Amniotic stem cell (primary cell): Measurements from ENCODE around the gene HPCAL1.
"Not testable (repeated sequence)": the region's sequence is repeated elsewhere in the genome, so short reads cannot be mapped to it uniquely, and the experiment has no call there.

Experiments used
- DNase-seq: peaks from one replicate; lab custom pipeline; 2025; lab: John Stamatoyannopoulos, UW

Gene HPCAL1

DNA sequence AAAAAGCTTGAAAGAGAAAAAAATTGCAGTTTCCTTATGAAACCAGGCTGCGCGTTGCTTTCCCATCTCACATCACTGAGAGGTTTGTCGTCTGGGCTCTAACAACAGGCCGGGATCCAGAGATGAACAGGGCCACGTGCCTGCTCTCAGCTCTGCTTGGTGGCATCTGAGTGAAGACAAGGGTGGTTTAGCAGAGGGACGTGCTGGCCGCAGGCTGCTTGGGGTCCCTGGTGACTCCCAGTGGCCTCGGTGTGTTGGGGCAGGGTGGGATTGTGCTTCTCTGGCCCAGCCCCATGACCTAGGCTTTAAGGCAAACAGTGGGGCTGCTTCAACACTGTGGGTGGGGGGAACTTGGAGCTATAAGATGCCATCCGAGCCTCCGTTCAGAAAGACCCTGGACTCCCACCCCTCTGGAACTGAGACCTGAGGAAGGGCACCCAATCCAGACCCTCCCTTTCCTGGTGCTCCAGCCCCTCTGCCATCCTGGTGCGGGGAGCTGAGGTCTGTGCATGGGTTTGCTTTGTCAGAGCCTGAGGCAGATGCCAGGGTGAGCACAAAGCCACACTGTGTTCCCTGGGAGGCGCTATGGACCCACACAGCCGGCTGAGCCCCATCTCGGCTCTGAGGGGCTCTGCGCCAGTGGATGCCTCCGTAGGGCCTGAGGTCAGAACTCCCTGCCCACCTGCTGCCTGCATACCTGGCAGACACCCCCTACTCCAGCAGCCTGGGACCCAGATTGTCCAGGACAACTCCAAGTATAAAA lies 18.4 kb upstream of the HPCAL1 start:
- no peak for DNase-seq

DNA sequence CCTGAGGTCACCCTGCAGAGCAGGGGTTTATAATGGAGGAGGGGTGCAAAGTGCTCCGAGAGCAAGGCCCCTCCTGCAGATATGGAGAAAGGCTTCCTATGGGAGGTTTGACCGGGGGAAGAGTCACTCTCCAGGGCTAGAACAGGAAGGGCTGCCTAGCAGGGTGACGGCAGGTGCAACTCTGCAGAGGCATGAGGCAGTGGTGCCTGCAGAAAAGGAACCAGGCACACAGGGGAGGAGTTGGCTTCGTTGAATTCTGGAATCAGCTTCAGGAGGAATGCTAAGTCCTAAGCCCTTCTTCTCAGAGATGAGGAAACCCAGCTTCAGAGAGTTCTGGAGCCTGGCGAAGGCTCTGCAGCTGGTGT lies 17.5 kb upstream of the HPCAL1 start:
- DNase-seq = no peak

DNA sequence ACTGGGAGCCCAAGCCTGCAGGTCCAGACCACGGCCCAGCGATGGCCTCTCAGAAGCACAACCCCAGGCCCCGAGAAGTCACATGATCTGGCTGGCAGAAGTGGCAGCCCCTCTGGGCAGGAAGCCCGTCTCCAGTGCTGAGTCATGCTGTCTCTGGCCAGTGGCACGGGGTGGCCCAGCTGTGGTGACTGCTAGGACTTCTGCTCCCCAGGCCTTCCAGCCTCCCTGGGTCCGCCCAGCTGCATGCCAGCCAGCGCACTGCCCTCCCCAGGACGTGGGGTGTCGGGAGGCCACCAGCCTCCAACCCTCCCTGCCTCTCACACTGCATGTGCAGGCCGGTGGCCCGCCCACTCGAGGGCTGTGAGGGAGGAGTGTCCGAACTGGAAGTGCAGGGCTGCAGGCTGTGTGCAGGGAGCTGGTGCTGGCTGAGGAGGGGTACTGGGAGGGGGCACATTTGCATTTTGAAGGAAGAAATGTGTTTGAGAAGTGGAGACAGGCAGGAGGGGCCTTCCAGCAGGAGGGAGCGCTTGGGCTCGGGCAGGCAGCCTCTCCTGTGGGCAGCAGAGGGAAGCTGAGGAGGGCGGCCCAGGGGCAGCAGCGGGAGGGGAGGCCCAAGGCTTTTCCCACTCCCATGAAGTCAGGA lies 17.0 kb upstream of the HPCAL1 start:
- peak; percentile 22 for DNase-seq

DNA sequence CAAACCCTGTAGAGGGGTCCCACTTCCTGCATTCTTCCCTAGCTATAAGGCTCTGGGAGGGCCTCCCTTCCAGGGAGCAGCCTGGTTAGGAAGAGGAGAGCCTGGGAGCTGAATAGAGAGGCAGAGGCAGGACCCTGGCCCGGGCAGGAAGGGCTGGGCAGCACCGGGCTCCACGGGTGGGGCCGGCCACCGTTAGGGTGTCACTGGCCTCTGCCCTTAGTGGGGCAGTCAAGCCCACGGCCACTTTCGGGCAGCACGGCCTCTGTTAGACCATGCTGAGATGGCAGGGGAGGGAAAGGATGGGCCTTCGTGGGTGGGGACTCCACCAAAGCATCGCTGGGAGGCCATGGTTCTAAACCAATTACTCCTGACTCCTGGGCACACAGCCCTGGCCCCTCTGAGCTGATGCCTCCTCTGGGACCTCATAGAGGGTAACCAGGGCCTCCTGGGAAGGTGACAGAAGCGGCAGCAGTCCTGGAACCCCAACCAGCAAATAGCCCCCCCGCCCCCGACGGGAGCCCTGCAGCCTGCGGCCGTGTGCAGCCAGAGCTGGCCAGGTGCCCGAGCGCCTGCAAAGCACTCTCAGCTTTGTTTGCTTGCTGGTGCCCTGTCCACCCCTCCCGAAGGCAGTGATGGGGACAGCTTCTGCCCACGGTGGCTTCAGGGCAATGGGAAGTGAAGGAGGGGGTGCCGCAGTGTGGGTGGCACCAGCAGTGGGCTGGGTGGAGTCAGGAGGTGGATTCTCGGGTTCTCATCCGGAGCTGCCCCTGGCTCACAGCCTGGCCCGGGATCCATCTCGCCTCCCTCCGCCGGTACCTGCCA lies 16.3 kb upstream of the HPCAL1 start:
- no peak for DNase-seq

DNA sequence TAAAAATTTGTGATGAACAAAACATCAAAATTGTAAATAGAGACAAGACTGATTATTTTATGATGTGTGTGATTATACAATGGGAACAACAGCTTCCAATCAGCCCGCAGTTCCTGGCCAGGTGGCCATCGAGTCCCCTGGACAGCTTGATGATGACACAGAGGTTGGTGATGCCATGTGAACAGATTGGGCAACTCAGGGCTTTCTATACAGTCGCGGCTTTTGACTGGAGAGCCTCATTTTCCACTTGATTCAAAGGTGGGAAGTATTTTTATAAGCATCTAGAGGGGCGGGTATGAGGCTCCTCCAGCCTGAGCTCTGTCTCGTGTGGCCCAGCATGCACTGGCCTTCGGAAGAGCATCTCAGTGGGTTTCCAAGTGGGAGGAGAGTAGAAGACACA lies 14.9 kb upstream of the HPCAL1 start:
- DNase-seq = no peak

DNA sequence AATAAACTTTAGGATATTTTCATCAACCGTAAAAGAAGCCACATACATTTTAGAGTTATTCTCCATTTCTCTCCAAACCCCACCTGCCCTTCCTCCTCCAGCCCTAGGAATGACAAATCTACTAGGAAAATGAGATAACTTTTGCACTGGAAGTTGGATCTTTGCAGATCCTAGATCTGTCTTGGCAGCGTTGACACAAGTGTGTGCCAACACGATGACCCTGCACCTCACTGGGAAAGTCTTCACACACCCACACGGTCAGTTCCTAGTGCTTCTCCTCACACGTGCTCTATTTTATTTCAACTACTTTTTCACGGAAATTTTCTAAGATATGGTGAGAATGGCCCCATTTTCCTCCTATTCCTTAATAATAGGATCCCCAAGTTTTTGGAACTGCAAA lies 14.1 kb upstream of the HPCAL1 start:
- DNase-seq = no peak

DNA sequence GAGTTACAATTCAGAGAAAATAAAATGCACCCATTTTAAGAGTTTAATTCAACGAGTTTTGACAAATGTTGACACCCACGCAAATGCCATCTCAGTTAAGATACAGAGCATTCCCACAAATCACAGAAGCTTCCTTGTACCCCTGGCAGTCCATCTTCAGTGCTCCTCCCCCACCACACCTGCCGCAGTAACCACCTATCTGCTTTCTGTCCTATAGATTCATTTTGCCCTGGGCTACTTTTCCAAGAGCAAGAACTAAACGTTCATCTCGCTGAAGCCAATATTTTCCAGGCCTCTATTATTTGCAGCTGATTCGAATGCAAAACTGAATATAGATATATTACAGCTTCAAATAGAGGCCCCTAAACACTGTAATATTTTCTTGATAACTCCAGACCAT lies 13.4 kb upstream of the HPCAL1 start:
- DNase-seq = no peak

DNA sequence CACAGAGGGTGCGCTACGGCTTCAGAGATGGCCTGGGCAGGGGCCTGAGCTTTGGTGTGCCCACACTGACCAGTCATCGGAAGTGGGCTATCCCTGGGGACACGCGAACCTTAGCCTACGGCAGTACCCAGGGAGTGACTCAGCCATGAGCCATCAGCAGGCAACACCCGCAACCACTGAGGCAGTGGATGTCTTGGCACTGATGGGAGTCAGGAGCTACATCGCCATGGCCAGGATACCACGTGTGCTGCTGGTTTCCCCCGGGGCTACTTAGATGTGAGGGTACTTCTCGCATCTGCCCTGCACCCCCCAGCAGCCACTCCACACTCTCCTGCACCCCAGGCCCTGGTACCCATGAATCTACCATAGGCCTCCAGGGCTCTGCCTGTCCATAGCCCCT lies 12.8 kb upstream of the HPCAL1 start:
- peak; percentile 37 for DNase-seq

DNA sequence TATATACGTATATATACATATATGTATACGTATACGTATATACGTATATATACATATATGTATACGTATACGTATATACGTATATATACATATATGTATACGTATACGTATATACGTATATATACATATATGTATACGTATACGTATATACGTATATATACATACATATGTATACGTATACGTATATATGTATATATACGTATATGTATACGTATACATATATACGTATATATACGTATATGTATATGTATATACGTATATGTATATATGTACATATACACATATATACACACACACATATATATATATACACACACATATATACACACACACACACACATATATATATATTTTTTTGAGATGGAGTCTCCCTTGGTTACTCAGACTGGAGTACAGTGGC lies 11.3 kb upstream of the HPCAL1 start:
- DNase-seq = not testable (repeated sequence)

DNA sequence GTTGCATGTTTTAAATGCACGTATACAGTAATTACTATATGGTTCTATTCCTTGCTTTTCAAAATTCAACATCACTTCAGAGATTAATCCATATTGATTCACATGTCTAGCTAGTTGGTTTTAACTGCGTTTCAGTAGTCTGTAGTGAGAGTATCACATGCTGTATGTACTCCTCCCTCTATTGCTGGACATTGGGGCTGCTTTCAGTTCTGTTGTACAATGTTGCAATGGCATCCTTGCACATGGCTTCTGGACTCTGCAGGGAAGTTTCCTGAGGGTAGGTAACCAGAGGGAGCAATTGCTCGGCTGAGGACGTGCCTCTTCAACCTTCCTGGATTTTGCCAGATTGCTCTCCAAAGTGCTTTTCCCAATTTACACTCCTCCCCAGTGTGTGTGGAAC lies 10.7 kb upstream of the HPCAL1 start:
- DNase-seq = no peak

DNA sequence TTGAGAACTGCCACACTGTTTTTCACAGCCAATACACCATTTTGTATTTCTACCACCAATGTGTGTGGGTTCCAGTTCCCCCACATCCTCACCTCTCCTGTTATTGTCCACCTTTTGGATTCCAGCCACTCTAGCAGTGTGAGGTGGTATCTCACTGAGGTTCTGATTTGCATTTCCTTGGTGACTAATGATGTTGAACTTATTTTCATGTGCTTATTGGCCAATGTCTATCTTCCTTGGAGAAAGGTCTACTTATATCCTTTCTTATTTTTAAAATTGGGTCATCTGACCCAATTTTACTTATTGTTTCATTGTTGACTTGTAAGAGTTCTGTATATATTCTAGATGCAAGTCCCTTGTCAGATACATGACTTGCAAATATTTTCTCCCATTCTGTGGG lies 9.1 kb upstream of the HPCAL1 start:
- no peak for DNase-seq

DNA sequence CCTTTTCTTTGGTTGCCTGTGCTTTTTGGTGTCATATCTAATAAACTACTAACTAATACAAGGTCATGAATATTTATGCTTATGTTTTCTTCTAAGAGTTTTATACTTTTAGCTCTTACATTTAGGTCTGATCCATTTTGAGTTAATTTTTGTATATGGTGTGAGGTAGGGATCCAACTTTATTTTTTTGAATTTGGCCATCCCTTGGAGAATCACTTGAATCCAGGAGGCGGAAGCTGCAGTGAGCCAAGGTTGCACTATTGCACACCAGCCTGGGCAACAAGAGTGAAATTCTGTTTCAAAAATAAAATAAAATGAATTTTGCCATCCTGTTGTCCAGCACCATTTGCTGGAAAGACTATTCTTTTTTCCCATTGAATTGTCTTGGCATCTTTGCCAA lies 8.6 kb upstream of the HPCAL1 start:
- no peak for DNase-seq

DNA sequence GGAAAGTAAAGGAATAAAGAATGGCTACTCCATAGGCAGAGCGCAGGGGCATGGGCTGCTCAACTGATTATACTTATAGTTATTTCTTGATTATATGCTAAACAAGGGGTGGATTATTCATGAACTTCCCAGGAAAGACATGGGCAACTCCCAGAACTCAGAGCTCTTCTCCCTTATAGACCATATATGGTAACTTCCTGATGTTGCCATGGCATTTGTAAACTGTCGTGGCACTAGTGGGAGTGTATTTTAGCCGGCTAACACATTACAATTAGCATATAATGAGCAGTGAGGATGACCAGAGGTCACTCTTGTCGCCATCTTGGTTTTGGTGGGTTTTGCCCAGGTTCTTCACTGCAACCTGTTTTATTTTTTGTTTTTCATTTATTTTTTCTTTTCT lies 7.1 kb upstream of the HPCAL1 start:
- not testable (repeated sequence) for DNase-seq

DNA sequence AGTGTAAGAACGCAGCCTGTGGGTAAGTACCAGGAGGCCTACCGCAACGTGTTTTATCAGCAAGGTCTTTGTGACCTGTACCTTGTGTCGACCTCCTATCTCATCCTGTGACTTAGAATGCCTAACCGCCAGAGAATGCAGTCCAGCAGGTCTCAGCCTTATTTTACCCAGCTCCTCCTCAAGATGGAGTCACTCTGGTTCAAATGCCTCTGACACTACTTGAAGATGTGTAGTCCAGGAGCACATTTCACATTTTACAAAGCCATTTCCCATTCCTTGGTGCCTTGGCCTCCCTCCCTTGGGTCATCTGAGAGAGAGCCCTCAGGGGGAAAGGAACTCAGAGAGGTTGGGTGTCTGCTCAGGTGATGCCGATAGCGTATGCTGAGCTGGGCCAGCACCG lies 6.6 kb upstream of the HPCAL1 start:
- no peak for DNase-seq

DNA sequence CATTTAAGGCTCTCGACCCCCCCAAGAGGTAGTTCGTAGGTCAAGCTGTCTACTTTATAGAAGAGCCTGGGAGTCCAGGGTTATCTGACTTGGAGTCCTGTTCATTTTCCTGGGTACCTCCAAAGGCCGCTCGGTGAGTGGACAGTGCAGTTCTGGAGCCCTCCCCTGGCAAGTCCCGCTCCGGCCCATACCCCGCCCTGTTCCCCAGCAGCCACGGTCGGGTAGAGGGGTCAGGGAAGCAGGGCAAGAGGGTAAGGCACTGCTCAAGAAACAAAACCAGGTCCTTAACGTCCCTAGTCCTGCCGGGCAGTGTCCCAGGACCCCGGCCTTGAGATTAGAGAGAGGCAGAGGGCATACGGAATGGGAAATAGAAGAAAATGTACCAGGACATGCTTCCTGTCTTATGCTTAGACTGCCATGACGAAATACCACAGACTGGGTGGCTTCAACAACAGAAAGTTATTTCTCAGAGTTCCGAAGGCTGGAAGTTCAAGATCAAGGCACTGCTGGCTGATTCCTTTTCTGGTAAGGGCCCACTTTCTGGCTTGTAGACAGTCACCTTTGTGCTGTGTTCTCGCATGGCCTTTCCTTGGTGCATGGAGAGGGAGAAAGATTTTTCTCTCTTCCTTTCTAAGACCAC lies 5.4 kb upstream of the HPCAL1 start:
- no peak for DNase-seq

DNA sequence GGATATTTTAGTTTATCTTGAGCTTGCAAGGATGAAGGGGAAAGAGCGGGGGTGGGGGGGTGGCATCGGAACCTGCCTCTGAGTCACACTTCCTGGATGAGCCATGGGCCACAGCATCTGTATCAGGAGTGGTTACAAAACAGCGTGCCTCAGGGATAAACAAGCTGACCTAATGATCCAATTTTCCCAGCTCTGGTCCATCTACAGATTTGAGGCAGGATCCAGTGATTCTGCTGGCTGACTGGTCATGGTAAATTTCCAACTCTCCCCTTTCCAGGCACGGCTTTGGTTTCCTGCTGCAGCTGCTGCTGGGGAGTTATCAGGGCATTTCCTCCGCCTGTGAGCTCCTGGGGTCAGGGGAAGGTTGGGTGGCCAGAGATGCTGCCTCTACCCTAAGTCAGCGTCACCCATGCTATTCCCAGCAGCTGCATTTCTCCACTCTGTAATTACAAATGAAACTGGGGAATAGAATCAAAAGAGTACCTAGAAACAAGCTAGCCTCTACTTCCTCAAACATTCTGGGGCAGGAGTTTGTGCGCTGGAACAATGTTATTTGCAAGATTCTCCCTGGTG lies 4.7 kb upstream of the HPCAL1 start:
- peak; percentile 60 for DNase-seq

DNA sequence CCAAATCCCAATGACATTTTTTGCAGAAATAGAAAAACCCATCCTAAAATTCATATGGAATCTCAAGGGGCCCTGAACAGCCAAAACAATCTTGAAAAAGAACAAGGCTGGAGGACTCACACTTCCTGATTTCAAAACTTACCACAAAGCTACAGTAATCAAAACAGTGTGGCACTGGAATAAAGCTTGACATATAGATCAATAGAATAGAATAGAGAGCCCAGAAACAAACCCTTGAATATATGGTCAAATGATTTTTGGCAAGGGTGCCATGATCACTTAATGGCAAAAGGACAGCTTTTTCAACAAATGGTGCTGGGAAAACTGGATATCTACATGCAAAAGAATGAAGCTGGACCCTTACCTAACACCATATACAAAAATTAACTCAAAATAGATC lies 3.9 kb upstream of the HPCAL1 start:
- DNase-seq = not testable (repeated sequence)

DNA sequence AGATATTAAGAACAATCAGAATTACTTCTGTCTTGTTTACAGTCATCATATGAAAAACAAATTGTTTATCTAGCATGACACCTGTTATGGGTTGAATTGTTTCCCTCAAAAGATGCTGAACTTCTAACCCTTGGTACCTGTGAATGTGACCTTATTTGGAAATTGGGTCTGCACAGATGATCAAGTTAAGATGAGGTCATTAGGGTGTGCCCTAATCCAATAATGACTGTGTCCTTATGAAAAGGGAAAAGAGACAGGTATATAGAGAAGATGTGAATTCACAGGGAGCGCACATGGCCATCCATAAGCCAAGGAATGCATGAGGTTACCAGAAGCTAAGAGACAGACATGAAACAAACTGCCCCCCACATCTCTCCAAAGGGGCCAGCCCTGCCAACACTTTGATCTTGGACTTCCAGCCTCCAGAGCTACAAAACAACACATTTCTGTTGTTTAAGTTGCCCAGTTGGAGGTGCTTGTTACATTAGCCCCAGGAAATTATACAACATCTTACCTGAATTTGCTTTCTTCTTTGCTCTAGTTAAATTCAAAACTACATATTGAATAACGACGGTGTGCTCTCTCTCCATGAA lies 2.3 kb upstream of the HPCAL1 start:
- DNase-seq = no peak

DNA sequence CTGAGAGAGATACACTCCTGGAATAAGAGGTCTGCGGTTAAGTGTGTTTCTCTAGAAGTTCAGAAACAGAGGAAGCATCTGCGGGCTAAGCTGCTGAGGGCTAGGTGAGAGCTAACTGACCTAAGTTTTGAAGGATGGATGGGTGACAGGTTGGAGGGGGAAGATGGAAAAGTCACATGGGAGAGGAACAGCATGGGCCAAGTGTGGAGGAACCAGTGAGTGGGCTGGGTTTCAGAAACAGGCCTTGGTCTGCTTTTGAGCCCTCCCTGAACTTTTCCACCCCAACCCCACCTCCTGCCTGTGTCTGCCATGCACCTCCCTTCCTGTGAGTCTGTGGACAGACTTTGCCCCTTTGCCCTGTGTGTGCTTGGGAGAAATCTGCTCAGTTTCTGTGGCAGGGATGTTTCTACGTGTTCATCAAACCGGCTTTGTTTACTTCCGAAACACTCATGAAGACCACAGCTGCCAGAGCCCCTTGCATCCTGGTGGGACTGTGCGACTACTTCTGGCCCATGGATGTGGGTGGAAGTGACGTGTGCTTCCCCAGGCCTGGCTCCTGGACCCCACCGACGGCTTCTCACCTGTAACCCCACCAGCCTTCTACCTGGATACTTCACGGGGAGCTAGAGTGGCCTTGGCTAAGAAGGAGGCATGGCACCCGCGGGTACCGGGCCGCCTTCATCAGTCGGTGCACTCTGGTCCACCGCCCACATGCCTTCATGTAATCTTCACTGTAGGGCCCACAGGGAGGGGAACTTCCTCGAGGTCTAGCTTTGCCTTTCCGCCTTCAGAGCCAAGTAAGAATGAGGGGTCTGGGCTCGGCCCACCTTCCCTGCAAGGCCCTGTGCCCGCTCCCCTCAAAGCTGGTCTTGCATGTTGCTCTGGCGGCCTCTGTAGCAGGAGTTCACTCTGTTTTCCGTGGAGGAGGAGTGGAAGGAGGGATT lies 1.4 kb upstream of the HPCAL1 start:
- no peak for DNase-seq

DNA sequence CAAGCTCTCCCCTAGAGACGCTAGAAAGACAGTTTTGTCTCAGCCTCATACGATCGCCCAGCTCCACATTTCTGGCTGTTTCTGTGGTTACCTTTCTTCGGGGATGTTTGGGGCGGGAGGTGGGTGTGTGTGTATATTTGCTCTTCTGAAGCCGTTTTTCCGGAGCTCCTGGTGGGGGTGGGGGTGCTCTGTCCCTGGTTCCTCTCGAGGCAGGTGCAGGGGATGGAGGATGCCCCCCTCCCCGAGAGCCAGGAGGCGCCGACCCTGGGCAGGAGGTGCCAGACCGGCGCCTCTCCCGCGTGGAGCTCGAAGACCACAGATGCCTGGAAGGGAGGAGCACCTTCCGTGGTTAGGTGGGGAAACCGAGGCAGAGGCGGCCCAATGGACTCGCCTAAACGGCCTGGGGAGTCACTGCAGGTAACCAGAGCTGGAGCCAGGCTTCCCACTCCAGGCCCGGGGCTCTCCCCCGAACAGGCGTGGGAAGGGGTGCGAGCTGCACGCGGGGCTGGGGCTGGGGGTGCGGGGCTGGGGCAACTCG lies 694 bp upstream of the HPCAL1 start:
- no peak for DNase-seq
